CD1c-positive myeloid dendritic cell (primary cell): ENCODE data around the gene LRRC74B.

Source experiments
- DNase-seq: peaks from one replicate; pipeline ENCODE4 v3.0.0-alpha.2; 2016; ENCODE audit errors: extremely low spot score

The LRRC74B gene

GRCh38 chr22:21014202-21014725 is 31.5 kb upstream of the LRRC74B start:
- peak; percentile 95 for DNase-seq

DNA sequence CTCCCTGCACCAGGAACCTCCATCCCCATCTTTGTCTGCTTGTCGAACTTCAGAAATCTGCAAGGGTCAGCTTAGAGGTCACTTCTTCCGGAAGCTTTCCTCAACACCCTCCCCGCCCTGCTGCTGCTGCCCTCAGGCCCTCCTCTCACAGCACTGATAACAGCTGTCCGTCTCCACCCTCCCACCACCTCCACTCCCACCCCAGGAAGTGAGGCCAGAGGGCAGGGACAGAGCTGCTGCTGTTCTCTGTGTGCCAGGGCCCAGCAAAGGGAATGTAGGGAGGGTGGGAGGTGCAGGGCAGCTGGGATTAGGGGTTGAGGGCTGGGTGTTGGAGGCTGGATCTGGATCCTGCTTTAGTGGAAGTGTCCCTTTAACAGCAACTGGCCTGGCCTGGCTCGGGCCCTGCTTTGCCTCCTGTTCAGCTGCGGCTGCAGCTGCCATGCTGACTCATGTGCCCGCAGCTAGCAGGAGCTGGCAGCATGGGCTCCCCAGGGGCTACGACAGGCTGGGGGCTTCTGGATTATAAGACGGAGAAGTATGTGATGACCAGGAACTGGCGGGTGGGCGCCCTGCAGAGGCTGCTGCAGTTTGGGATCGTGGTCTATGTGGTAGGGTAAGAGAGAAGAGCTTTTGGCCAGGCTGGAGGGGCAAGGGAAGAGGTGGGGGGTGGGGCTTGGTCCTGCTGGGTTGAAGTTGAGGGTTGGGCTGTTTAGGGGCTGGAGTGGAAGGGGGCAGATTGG is 30.9 kb upstream of the LRRC74B start, which contains the start of gene P2RX6:
Gene P2RX6, plus strand, starts transcription at position 440 of the 740 bp plus-strand sequence. Its CDS starts 10 bp downstream, at position 450.
- DNase-seq = peak; percentile 66

GRCh38 chr22:21015466-21016006 is 30.2 kb upstream of the LRRC74B start:
- DNase-seq = no peak

- DNase-seq = no peak
Measured at GRCh38 chr22:21016644-21017420, 28.9 kb upstream of the LRRC74B start.

- no peak for DNase-seq
Measured at GRCh38 chr22:21018314-21018713, 27.4 kb upstream of the LRRC74B start.

- DNase-seq = peak; percentile 8
Measured at GRCh38 chr22:21020802-21021429, 24.8 kb upstream of the LRRC74B start.

GRCh38 chr22:21022507-21022906 is 23.2 kb upstream of the LRRC74B start:
- no peak for DNase-seq

- no peak for DNase-seq
Measured at GRCh38 chr22:21022955-21023614, 22.7 kb upstream of the LRRC74B start.

DNA sequence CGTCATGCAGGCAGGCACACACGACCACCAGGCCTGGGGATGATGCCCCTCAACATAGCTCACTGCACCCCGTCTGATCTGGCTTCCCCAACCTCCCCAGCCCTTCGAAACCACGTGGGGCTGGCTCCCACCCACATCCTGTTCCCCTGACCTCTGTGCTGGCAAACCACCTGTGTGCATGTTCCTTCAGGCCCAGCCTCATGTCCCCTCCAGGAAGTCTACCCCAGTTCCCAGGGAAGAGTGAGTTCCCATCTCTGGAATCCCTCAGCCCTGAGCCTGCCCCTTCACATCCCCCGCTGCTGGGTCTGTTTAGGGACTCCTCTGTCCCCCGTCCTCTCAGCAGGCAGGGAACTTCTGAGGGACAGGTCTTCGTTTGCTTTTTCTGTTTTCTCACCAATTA is 20.5 kb upstream of the LRRC74B start:
- DNase-seq = no peak

DNA sequence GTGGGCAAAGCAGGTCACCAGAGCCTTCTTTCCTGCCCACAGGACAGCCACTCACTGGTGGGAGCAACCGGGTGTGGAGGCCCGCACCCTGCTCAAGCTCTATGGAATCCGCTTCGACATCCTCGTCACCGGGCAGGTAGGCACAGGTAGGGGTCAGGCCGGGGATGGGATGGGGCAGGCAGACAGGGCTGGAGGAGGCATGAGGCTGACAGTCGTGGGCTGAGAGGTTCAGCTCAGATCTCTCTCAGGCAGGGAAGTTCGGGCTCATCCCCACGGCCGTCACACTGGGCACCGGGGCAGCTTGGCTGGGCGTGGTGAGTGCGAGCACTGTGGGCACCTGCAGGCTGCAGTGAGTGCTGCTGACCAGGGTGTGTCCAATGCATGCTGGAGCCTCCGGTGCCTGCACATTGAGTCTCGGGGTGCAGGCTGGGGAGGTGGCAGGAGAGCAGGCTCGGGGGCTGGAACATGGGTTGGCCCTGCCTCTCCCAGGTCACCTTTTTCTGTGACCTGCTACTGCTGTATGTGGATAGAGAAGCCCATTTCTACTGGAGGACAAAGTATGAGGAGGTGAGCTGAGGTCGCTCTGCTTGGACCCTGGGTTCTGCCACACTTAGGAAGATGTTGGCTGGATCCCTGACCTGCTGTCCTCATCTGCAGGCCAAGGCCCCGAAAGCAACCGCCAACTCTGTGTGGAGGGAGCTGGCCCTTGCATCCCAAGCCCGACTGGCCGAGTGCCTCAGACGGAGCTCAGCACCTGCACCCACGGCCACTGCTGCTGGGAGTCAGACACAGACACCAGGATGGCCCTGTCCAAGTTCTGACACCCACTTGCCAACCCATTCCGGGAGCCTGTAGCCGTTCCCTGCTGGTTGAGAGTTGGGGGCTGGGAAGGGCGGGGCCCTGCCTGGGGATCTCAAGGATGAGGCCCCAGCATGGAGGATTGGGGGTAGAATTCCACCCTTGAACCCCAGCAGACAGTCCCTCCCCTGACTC is 19.7 kb upstream of the LRRC74B start:
- no peak for DNase-seq

DNA sequence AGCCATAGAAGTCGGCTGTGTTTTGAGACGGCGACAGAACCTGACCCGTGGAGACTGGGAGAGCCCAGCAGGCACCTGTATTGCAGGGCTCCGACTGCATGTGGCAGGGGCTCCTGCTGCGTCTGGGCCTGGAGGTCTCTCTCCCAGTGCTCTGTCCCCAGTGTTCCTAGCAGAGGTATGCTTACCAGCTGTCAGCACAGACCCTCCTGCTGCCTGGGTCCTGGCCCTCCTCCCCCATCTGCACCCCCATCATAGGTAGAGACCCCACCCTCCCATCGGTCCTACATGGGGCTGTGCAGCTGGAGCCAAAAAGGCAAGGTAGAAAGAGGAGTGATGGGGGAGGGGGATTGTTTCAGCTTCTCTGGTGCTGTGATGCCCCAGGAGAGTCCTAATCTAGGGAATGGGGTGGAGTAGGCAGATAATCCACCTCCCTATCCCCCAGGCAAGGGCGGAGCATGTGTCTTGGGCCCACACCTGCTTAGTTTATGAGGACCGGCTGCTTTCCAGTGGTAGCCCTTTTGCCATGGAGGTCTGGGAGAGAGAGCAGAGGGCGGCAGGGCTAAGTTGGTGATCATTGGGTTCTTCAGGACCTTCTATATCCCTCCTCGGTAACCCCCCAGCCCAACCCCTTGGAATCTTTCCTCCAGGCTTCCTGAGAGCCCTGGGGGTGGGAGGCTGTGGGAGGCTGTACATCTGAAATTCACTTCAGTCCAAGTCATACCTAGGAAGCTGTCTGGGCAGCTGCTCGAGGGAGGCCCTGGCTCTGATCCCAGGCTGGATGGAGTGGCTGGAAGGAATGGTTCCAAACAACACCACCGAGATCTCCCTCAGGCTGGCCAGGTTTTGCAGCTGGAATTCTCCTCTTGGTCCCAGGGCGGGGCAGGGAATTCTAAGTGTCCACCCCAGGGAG is 18.7 kb upstream of the LRRC74B start:
- DNase-seq = no peak

DNA sequence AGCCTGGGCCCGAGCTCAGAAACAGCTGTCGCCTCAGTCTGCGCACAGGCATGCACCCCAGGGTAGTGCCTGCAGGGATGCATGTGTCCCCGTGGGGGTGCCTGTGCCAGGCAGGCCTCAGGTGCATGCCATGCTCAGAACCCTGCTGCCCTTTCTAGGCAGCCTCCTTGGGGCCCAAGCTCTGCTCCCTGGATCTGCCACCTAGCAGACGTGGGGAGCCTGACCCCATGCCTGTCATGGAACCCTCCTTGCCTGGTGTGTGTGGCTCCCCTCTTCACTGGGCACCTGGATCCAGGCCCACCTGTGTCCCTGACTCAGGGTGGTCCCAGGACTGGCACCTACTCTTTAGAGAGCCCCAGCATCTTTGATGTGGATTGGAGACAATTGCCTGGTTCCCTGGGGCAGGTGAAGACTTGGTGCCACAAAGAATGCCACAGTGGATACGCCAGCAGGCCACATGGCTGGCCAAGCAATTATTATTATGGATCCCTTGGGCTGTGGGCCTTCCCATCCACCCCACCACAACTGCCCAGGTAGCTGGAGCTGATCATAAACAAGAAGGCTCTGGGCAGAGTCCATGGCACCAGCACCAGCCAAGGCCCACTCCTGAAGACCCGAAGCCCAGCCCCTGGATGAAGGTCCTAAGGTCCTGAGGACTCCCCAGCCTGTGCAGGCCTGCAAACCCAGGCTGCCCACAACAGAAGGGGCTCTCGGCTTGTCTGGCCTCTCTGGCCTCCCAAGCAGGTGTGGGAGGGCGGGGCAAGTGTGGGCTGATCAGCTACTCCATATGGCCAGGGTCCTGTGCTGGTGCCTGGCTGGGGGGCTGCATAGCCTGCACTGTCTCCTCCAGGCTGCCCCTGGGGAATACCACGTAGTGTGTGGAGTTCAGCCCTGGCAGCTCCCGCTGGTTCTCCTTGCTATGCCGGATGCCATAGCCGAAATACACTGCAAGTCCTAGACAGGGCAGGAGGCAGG is 17.2 kb upstream of the LRRC74B start:
- no peak for DNase-seq

DNA sequence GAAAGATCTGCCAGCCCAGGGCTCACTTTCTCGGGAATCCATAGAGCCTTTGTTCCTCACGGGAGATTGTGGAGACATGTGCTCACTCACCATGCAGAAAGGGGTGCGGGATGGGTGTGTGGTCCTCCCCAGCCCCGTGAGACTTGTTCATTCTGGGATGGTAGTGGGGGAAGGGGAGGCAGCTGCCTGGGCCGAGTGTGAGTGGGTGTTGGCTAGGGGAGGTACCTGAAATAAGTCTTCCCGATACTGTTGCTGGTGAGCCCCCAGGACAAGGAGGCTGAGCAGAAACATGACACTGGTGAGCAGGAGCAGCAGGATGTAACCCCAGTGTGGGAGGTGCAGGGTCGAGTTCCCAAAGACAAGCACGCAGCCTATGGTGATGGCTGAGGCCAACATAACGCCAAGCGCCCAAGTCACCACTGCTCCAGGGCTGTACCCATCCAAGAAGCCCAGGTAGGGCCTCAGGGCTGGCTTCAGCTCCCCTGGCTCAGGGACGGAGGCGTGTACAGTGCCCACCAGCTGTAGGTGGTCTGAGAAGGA is 16.2 kb upstream of the LRRC74B start:
- DNase-seq = no peak

- no peak for DNase-seq
Measured at GRCh38 chr22:21030032-21030431, 15.7 kb upstream of the LRRC74B start.

DNA sequence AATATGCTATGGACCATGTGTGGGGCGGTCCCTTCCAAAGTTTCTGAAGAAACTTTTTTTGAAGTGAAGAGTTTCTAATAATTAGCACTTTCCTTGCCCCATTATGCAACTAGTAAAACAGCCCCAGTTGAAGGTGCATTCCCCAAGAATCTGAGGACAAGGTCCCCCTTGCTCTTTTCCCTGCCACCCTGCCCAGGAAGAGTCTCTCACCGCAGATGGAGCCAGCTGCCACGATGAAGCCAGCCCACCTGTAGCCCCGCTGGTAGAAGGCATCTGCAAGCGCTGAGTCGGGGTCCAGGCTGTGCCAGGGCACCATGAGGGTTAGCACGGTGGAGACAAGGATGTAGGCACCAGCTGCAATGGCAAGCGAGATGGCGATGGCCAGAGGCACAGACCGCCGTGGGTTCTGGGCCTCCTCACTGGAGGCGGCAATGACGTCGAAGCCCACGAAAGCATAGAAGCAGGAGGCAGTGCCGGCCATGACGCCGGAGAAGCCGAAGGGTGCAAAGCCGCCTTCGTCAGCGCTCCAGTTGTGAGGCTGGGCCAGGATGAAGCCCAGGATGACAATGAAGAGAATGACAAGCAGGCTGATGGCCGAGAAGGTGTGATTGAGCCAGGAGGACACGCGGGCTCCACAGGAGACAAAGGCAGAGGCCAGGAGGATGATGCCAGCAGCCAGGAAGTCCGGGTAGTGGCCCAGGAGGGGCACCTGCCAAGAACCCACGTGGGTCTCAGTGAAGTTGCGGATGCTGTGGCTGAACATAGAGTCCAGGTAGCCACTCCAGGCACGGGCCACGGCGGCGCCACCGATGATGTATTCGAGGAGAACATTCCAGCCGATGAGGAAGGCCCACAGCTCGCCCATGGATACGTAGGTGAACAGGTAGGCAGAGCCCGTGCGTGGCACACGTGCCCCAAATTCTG is 14.9 kb upstream of the LRRC74B start:
- no peak for DNase-seq

- DNase-seq = no peak
Measured at GRCh38 chr22:21031545-21032036, 14.2 kb upstream of the LRRC74B start.
